Left ventricle myocardium inferior (tissue), 1 donor: ENCODE data around the gene ITGB7. TPM values are rescaled to one million over a fixed set of nuclear protein-coding genes. Genes with fewer than 3 reads are reported as not detected.

Experiments
- DNase-seq: peaks from one replicate; pipeline ENCODE4 v3.0.0-alpha.2; 2020
- H3K27ac ChIP-seq: fragments of 200-600 bp; replicated peaks from 2 replicates; pipeline ENCODE4 v1.8.0; 2021
- H3K27me3 ChIP-seq: fragments of 200-600 bp; 2 replicates; pipeline ENCODE4 v1.8.0; 2021; ENCODE audit warnings: low read depth
- H3K36me3 ChIP-seq: fragments of 200-600 bp; 2 replicates; pipeline ENCODE4 v1.8.0; 2021
- H3K4me1 ChIP-seq: fragments of 200-600 bp; 2 replicates; pipeline ENCODE4 v1.8.0; 2021
- H3K4me3 ChIP-seq: fragments of 200-600 bp; 2 replicates; pipeline ENCODE4 v1.8.0; 2021; ENCODE audit warnings: mild to moderate bottlenecking, moderate library complexity
- H3K9me3 ChIP-seq: fragments of 200-600 bp; replicated peaks from 2 replicates; pipeline ENCODE4 v1.8.0; 2021
- intact Hi-C: fragments of 100-400 bp; cut with micrococcal nuclease; formaldehyde crosslinking; loops from one replicate; pipeline ENCODE4 v1.11.0; 2022
- total RNA-seq: library from RNA; stranded (reverse); fragmentation: NEBNext Ultra II Directional; extraction: Animal tissue kit (Norgen Biotek cat#: 25700); gene quantifications from one replicate; pipeline ENCODE4 v1.2.1, GENCODE V29; 2021
- TF ChIP-seq, protein P1 (sequence below): fragments of 200-600 bp; IDR thresholded peaks from 2 replicates; pipeline ENCODE4 v1.8.0; 2021; ENCODE audit warnings: antibody characterized with exemption, mild to moderate bottlenecking, borderline replicate concordance
- donor health status: DM: no; HTN: yes; CAD: no; lungs with severe emphysema.

The ITGB7 gene
- total RNA-seq, 1 donor from 2014 or later = 1.1 TPM

DNA sequence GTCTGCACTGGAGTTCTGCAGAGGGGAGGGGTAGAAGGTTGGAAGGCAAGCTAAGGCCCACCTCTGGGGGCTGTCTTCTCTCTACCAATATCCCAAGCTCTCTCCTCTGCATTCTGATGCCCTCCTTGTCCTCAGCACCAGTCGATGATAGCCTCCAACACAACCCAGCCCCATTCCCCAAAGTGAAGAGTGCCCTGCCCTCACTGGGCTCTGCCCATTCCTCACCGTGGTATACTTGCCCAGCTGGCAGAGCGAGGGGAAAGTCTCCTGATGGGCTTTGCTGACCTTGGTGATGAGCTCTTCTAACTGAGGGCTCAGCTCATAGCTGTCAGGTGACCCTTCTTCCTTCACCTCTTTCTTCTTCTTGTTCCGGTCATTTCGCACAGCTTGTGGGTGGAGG lies 7.2 kb upstream of the ITGB7 start:
- Histone ChIP-seq H3K4me1 (peaks cover 72% of the 10 kb centered on the region), H3K36me3 (peaks cover 49% of the 10 kb centered on the region), H3K9me3 (no peaks in the 10 kb centered on the region), H3K4me3 (peak overlapping the region; percentile 56), H3K27me3 (no peaks in the 10 kb centered on the region), H3K27ac (peak overlapping the region; percentile 100)
- intact Hi-C loops = loop anchor here (5.0 kb wide), 1 partner anchor 73 kb away; no protein-coding TSS in a partner anchor
- DNase-seq = no peak
- TF ChIP-seq, protein P1, sequence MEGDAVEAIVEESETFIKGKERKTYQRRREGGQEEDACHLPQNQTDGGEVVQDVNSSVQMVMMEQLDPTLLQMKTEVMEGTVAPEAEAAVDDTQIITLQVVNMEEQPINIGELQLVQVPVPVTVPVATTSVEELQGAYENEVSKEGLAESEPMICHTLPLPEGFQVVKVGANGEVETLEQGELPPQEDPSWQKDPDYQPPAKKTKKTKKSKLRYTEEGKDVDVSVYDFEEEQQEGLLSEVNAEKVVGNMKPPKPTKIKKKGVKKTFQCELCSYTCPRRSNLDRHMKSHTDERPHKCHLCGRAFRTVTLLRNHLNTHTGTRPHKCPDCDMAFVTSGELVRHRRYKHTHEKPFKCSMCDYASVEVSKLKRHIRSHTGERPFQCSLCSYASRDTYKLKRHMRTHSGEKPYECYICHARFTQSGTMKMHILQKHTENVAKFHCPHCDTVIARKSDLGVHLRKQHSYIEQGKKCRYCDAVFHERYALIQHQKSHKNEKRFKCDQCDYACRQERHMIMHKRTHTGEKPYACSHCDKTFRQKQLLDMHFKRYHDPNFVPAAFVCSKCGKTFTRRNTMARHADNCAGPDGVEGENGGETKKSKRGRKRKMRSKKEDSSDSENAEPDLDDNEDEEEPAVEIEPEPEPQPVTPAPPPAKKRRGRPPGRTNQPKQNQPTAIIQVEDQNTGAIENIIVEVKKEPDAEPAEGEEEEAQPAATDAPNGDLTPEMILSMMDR = no peak

DNA sequence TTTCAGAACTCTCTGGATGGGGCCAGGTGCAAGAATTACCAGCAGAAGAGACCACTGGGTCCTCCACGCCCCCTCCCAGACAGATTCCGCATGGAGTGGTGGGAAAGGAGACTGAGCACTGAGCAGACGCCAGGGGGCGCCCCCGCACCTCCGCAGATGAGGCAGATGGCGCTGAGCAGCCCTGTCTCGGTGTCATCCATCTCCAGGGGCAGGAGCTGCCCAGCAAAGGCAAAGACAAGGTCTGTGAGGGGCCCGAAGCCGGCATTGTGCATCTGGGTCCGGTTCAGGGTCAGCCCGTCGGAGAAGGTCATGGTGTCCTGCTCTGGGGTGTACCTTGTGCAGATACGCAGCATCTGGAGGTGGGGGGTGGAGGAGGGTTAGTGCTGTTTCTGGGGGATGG lies 6.3 kb upstream of the ITGB7 start:
- intact Hi-C loops = loop anchor here (5.0 kb wide), 1 partner anchor 74 kb away; no protein-coding TSS in a partner anchor
- DNase-seq = peak; percentile 87
- Histone ChIP-seq H3K36me3 (peaks cover 49% of the 10 kb centered on the region), H3K27me3 (no peaks in the 10 kb centered on the region), H3K9me3 (no peaks in the 10 kb centered on the region), H3K4me3 (peak overlapping the region; percentile 56), H3K4me1 (peaks cover 72% of the 10 kb centered on the region), H3K27ac (peak overlapping the region; percentile 100)
- TF ChIP-seq, protein P1 = peak; percentile 96

DNA sequence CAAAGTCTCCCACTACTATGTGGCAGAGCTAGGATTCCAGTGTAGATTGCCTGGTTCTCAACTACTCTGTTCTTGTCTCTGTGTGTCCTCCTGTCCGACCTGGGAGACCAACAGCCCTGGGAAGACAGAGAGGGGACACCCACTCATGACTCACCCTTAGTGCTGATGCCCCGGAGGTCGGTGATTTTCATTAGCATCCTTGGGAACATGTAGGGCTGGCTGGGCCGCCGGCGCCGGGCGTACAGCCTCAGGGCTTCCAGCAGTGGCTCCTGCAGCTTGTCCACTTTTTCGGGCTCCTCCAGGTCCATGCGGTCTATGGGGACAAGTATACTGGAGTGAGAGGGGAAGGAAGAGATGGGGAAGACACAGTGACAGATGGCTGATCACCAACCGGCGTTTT lies 5.9 kb upstream of the ITGB7 start:
- intact Hi-C loops = loop anchor here (5.0 kb wide), 1 partner anchor 74 kb away; no protein-coding TSS in a partner anchor
- Histone ChIP-seq H3K27me3 (no peaks in the 10 kb centered on the region), H3K4me3 (peak overlapping the region; percentile 56), H3K27ac (peak overlapping the region; percentile 100), H3K36me3 (peaks cover 49% of the 10 kb centered on the region), H3K9me3 (no peaks in the 10 kb centered on the region), H3K4me1 (peaks cover 72% of the 10 kb centered on the region)
- no peak for DNase-seq
- TF ChIP-seq, protein P1 = no peak

DNA sequence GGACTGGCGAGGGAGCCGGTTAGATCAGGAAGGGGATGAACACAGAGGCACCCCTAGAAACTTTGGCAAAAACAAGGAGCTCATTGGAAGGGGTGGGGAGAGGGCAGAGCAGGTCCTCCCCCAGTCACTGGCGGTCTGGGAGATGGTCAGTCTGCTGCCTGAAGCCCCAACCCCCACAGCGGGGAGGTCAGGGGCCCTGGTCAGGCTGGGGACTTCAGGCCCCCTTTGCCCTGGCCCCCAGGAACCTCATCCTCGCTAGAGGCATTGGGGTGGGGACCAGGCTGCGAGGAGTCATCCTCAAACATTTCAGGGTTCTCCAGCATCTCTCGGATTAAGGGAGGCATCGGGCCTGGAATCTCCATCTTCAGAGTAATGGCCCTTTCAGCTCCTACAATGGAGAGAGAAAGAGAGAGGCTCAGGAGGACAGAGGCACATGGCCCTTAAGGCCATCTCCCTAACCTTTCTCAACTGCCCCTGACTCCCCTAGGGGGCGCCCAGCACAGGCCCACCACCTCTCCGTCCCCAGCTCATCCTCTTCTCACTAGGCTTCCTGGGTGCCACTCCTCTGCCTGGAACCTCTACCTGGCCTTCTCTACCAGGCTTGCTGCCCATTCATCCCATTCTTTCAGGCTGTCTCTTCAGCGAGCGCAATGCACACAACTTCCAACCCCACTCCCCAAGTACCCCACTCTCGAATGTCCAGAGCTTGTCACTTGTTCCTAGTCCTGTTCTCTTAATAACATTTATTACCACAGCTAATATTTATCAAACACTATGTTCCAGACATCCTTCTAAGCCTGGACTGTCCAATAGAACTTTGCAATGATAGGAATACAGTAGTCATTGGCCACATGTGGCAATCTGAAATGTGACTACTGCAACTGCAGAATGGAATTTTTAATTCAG lies 4.7 kb upstream of the ITGB7 start:
- no peaks in the 10 kb centered on the region for H3K27me3 ChIP-seq
- intact Hi-C loops = loop anchor here (5.0 kb wide), 1 partner anchor 76 kb away; no protein-coding TSS in a partner anchor
- H3K9me3 ChIP-seq = no peaks in the 10 kb centered on the region
- TF ChIP-seq, protein P1 = peak; percentile 39
- peaks cover 61% of the 10 kb centered on the region for H3K4me1 ChIP-seq
- H3K27ac ChIP-seq = no peak overlapping the region
- peaks cover 49% of the 10 kb centered on the region for H3K36me3 ChIP-seq
- no peak for DNase-seq
- no peak overlapping the region for H3K4me3 ChIP-seq

DNA sequence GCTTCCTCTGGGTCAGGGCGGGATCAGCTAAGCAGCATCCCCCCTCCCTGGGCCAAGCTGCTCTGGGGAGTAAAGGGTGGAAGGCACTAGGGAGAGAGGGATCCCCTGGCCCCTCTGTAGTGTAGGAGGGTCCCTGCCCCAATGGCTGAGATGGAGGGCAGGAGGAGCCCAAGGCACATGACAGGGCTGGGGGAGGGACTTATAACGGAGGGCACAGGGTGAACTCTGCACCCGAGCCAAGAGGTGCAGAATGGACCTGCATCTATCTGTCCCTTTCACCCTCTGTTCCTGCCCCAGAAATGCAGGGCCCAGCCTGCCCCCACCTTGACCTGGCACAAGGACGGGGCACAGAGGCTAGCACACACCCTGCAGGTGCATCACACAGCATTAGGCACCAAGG lies 3.8 kb upstream of the ITGB7 start:
- intact Hi-C loops = loop anchor here (5.0 kb wide), 1 partner anchor 76 kb away; no protein-coding TSS in a partner anchor
- H3K27me3 ChIP-seq = no peaks in the 10 kb centered on the region
- H3K4me3 ChIP-seq = no peak overlapping the region
- no peak overlapping the region for H3K27ac ChIP-seq
- DNase-seq = no peak
- H3K4me1 ChIP-seq = peaks cover 52% of the 10 kb centered on the region
- peaks cover 49% of the 10 kb centered on the region for H3K36me3 ChIP-seq
- no peaks in the 10 kb centered on the region for H3K9me3 ChIP-seq
- TF ChIP-seq, protein P1 = no peak
